ENCODE data around the gene SLC7A11.
"Not testable (repeated sequence)": the region's sequence is repeated elsewhere in the genome, so short reads cannot be mapped to it uniquely, and the experiment has no call there.

Gene SLC7A11

GRCh38 chr4:138241281-138242075 lies 671 bp downstream of the SLC7A11 start:
- H3K79me2 ChIP-seq (ENCODE audit: control insufficient read depth, insufficient read depth, low read length, poor library complexity): no peaks in the 10 kb centered on the region
- peak overlapping the region; percentile 11 for H2BK12ac ChIP-seq (ENCODE audit: low read length)
- no peak overlapping the region for H2AK5ac ChIP-seq (ENCODE audit: low read length)
- no peak overlapping the region for H3K9ac ChIP-seq (ENCODE audit: low read length)
- no peaks in the 10 kb centered on the region for H3K9me3 ChIP-seq (ENCODE audit: insufficient read depth, low read depth, low read length)
- peak overlapping the region; percentile 17 for H4K8ac ChIP-seq (ENCODE audit: low read depth, low read length)
- H3K27me3 ChIP-seq (ENCODE audit: insufficient read depth, low read length): no peaks in the 10 kb centered on the region
- no peaks in the 10 kb centered on the region for H3K36me3 ChIP-seq (ENCODE audit: control insufficient read depth in 1 of 2, insufficient read depth in 2 of 2, low read length in 2 of 2)
- peak overlapping the region; percentile 24 for H3K27ac ChIP-seq (ENCODE audit: low read depth, low read length)
- peak overlapping the region; percentile 55 for H3K18ac ChIP-seq (ENCODE audit: low read length)
- H4K12ac ChIP-seq (ENCODE audit: low read depth, low read length): no peak overlapping the region
- peak overlapping the region; percentile 53 for H4K91ac ChIP-seq (ENCODE audit: low read depth, low read length)
- DNase-seq: no peak
- H3K4me2 ChIP-seq (ENCODE audit: low read length): peak overlapping the region; percentile 78
- H2AFZ ChIP-seq (ENCODE audit: insufficient read depth, low read length, poor library complexity): peak overlapping the region; percentile 69
- H2BK5ac ChIP-seq (ENCODE audit: low read depth, low read length, poor library complexity): peak overlapping the region; percentile 59
- peak overlapping the region; percentile 25 for H3K14ac ChIP-seq (ENCODE audit: low read length)
- H3K4ac ChIP-seq (ENCODE audit: low read depth, low read length): no peak overlapping the region
- H2BK120ac ChIP-seq (ENCODE audit: insufficient read depth, low read length, poor library complexity): no peak overlapping the region
- no peak overlapping the region for H3K23ac ChIP-seq (ENCODE audit: low read length)
- no peak overlapping the region for H3K4me3 ChIP-seq (ENCODE audit: low read depth, low read length)
- no CpG with 5 or more reads among the region's 13 CpGs for WGBS (ENCODE audit: extremely low coverage, insufficient coverage, insufficient read length)
- H3K79me1 ChIP-seq (ENCODE audit: low read length): peaks cover 4% of the 10 kb centered on the region
- H3K4me1 ChIP-seq (ENCODE audit: control insufficient read depth in 1 of 2, insufficient read depth in 2 of 2, low read length in 2 of 2): peaks cover 3 to 5% of the 10 kb centered on the region in 2 experiments

DNA sequence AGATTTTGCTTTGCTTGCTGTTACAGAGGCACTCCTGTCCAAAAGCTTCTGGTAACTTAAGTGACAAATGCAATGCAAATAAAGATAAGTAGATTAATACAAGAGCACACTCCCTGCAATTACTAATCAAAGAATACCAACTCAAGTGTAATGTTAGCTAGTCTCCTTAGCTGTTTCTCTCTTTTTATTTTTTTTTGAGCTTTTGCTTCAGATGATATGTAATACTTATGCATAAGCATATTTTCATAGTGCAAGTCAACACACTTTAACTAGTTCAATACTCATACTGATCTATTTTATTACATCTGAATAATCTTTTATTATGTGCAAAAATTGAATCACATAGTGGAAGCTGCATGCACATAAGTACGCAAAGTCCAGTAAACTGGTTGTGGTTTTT lies 2.7 kb downstream of the SLC7A11 start:
- no peak overlapping the region for H4K91ac ChIP-seq (ENCODE audit: low read depth, low read length)
- H2BK120ac ChIP-seq (ENCODE audit: insufficient read depth, low read length, poor library complexity): no peak overlapping the region
- H4K8ac ChIP-seq (ENCODE audit: low read depth, low read length): no peak overlapping the region
- H3K4me1 ChIP-seq (ENCODE audit: control insufficient read depth in 1 of 2, insufficient read depth in 2 of 2, low read length in 2 of 2): peaks cover 3 to 5% of the 10 kb centered on the region in 2 experiments
- H2BK12ac ChIP-seq (ENCODE audit: low read length): no peak overlapping the region
- H3K23ac ChIP-seq (ENCODE audit: low read length): no peak overlapping the region
- no peak overlapping the region for H3K14ac ChIP-seq (ENCODE audit: low read length)
- no CpG with 5 or more reads among the region's 1 CpG for WGBS (ENCODE audit: extremely low coverage, insufficient coverage, insufficient read length)
- H2AK5ac ChIP-seq (ENCODE audit: low read length): no peak overlapping the region
- no peaks in the 10 kb centered on the region for H3K79me2 ChIP-seq (ENCODE audit: control insufficient read depth, insufficient read depth, low read length, poor library complexity)
- H3K79me1 ChIP-seq (ENCODE audit: low read length): peaks cover 4% of the 10 kb centered on the region
- H2BK5ac ChIP-seq (ENCODE audit: low read depth, low read length, poor library complexity): no peak overlapping the region
- H3K4me2 ChIP-seq (ENCODE audit: low read length): no peak overlapping the region
- no peaks in the 10 kb centered on the region for H3K9me3 ChIP-seq (ENCODE audit: insufficient read depth, low read depth, low read length)
- no peak overlapping the region for H4K12ac ChIP-seq (ENCODE audit: low read depth, low read length)
- no peak overlapping the region for H2AFZ ChIP-seq (ENCODE audit: insufficient read depth, low read length, poor library complexity)
- H3K18ac ChIP-seq (ENCODE audit: low read length): no peak overlapping the region
- no peak overlapping the region for H3K4me3 ChIP-seq (ENCODE audit: low read depth, low read length)
- DNase-seq: no peak
- H3K4ac ChIP-seq (ENCODE audit: low read depth, low read length): no peak overlapping the region
- H3K9ac ChIP-seq (ENCODE audit: low read length): no peak overlapping the region
- no peaks in the 10 kb centered on the region for H3K27me3 ChIP-seq (ENCODE audit: insufficient read depth, low read length)
- H3K36me3 ChIP-seq (ENCODE audit: control insufficient read depth in 1 of 2, insufficient read depth in 2 of 2, low read length in 2 of 2): no peaks in the 10 kb centered on the region
- no peak overlapping the region for H3K27ac ChIP-seq (ENCODE audit: low read depth, low read length)

DNA sequence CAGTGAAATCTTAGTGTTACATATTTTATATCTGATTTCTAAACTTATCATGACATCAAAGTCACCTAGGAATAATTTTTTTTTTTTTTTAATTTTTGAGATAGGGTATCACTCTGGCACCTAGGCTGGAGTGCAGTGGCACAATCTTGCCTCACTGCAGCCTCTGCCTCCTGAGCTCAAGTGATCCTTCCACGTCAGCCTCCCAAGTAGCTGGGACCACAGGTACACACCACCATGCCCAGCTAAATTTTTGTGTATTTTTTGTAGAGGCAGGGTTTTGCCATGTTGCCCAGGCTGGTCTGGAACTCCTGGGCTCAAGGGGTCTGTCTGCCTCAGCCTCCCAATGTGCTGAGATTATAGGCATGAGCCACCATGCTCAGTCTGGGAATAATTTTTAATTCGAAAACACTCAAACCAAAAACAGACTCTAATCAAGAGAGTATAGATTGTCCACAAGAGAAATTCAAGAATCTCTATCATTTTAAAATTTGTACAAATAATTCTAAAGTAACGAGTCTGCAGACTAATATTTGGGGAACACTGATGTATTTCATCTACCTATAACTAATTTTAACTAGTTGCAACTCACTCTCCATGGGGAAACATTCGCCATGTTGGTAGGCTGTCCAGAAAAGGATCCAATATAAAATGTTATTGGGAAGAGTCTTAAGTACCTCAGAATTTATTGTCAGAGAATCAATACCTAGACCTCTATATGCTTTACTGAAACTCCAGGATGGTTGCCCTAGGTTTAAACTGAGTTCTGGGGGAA lies 3.4 kb downstream of the SLC7A11 start:
- peaks cover 4% of the 10 kb centered on the region for H3K79me1 ChIP-seq (ENCODE audit: low read length)
- no peak overlapping the region for H3K27ac ChIP-seq (ENCODE audit: low read depth, low read length)
- H3K79me2 ChIP-seq (ENCODE audit: control insufficient read depth, insufficient read depth, low read length, poor library complexity): no peaks in the 10 kb centered on the region
- no peak overlapping the region for H2BK120ac ChIP-seq (ENCODE audit: insufficient read depth, low read length, poor library complexity)
- H3K36me3 ChIP-seq (ENCODE audit: control insufficient read depth in 1 of 2, insufficient read depth in 2 of 2, low read length in 2 of 2): no peaks in the 10 kb centered on the region
- DNase-seq: no peak
- H2BK5ac ChIP-seq (ENCODE audit: low read depth, low read length, poor library complexity): no peak overlapping the region
- H4K8ac ChIP-seq (ENCODE audit: low read depth, low read length): no peak overlapping the region
- no CpG with 5 or more reads among the region's 4 CpGs for WGBS (ENCODE audit: extremely low coverage, insufficient coverage, insufficient read length)
- H3K9ac ChIP-seq (ENCODE audit: low read length): no peak overlapping the region
- H3K4me1 ChIP-seq (ENCODE audit: control insufficient read depth in 1 of 2, insufficient read depth in 2 of 2, low read length in 2 of 2): peaks cover 3 to 5% of the 10 kb centered on the region in 2 experiments
- no peaks in the 10 kb centered on the region for H3K27me3 ChIP-seq (ENCODE audit: insufficient read depth, low read length)
- no peak overlapping the region for H3K18ac ChIP-seq (ENCODE audit: low read length)
- no peak overlapping the region for H3K4me3 ChIP-seq (ENCODE audit: low read depth, low read length)
- no peak overlapping the region for H2AK5ac ChIP-seq (ENCODE audit: low read length)
- no peaks in the 10 kb centered on the region for H3K9me3 ChIP-seq (ENCODE audit: insufficient read depth, low read depth, low read length)
- H3K23ac ChIP-seq (ENCODE audit: low read length): no peak overlapping the region
- H4K91ac ChIP-seq (ENCODE audit: low read depth, low read length): no peak overlapping the region
- H3K4ac ChIP-seq (ENCODE audit: low read depth, low read length): no peak overlapping the region
- H3K14ac ChIP-seq (ENCODE audit: low read length): no peak overlapping the region
- no peak overlapping the region for H2BK12ac ChIP-seq (ENCODE audit: low read length)
- H2AFZ ChIP-seq (ENCODE audit: insufficient read depth, low read length, poor library complexity): no peak overlapping the region
- no peak overlapping the region for H3K4me2 ChIP-seq (ENCODE audit: low read length)
- no peak overlapping the region for H4K12ac ChIP-seq (ENCODE audit: low read depth, low read length)

GRCh38 chr4:138237132-138237531 lies 5.0 kb downstream of the SLC7A11 start:
- H3K79me1 ChIP-seq (ENCODE audit: low read length); H3K27me3 ChIP-seq (ENCODE audit: insufficient read depth, low read length); H2AFZ ChIP-seq (ENCODE audit: insufficient read depth, low read length, poor library complexity); H3K23ac ChIP-seq (ENCODE audit: low read length); H4K12ac ChIP-seq (ENCODE audit: low read depth, low read length); H3K79me2 ChIP-seq (ENCODE audit: control insufficient read depth, insufficient read depth, low read length, poor library complexity); H2BK12ac ChIP-seq (ENCODE audit: low read length); H3K4me1 ChIP-seq (ENCODE audit: control insufficient read depth in 1 of 2, insufficient read depth in 2 of 2, low read length in 2 of 2); H3K4me3 ChIP-seq (ENCODE audit: low read depth, low read length); H3K9ac ChIP-seq (ENCODE audit: low read length); H3K4ac ChIP-seq (ENCODE audit: low read depth, low read length); H3K9me3 ChIP-seq (ENCODE audit: insufficient read depth, low read depth, low read length); H2BK120ac ChIP-seq (ENCODE audit: insufficient read depth, low read length, poor library complexity); DNase-seq; H3K14ac ChIP-seq (ENCODE audit: low read length); H4K8ac ChIP-seq (ENCODE audit: low read depth, low read length); H3K36me3 ChIP-seq (ENCODE audit: control insufficient read depth in 1 of 2, insufficient read depth in 2 of 2, low read length in 2 of 2); H2AK5ac ChIP-seq (ENCODE audit: low read length); H3K27ac ChIP-seq (ENCODE audit: low read depth, low read length); H4K91ac ChIP-seq (ENCODE audit: low read depth, low read length); H3K18ac ChIP-seq (ENCODE audit: low read length); H2BK5ac ChIP-seq (ENCODE audit: low read depth, low read length, poor library complexity); H3K4me2 ChIP-seq (ENCODE audit: low read length): not testable (repeated sequence)
- WGBS (ENCODE audit: extremely low coverage, insufficient coverage, insufficient read length): no CpG with 5 or more reads among the region's 7 CpGs
